NCI-H510A treated with DMSO at 0.1 percent for 48 hours (cell line): ENCODE measurements around the gene METTL26.
A peak's percentile ranks its signal among the peaks of the same experiment; 100 is the strongest.

ENCODE experiments used
- DNase-seq: peaks from one replicate; lab custom pipeline; 2025; lab: John Stamatoyannopoulos, UW

METTL26 gene

GRCh38 chr16:636206-637080 is at the start of gene METTL26:
TSS of gene METTL26 (minus strand) at chr16:636305. CDS start at chr16:636290, 15 bp downstream.
- DNase-seq: peak; percentile 69

- peak; percentile 64 for DNase-seq
Observed at GRCh38 chr16:684961-685696, 49.0 kb upstream of the METTL26 start.

GRCh38 chr16:684071-684794 is 48.1 kb upstream of the METTL26 start, which contains the start of gene JMJD8:
TSS of gene JMJD8 (minus strand) at chr16:684334. CDS start at chr16:684319, 15 bp downstream.
- DNase-seq: peak; percentile 78

GRCh38 chr16:683396-684070 is 47.4 kb upstream of the METTL26 start:
- no peak for DNase-seq

GRCh38 chr16:682493-683395 is 46.6 kb upstream of the METTL26 start:
- DNase-seq: no peak

GRCh38 chr16:681746-682427 is 45.8 kb upstream of the METTL26 start:
- DNase-seq: no peak

GRCh38 chr16:680967-681745 is 45.1 kb upstream of the METTL26 start:
- DNase-seq: no peak

- no peak for DNase-seq
Observed at GRCh38 chr16:680625-680945, 44.5 kb upstream of the METTL26 start.

GRCh38 chr16:679814-680624 is 43.9 kb upstream of the METTL26 start, which contains the start of gene STUB1:
TSS of gene STUB1 (plus strand) at chr16:680410. CDS start at chr16:680526, 116 bp downstream.
- DNase-seq: no peak

- no peak for DNase-seq
Observed at GRCh38 chr16:678858-679813, 43.0 kb upstream of the METTL26 start.

GRCh38 chr16:678209-678857 is 42.2 kb upstream of the METTL26 start:
- no peak for DNase-seq

- peak; percentile 36 for DNase-seq
Observed at GRCh38 chr16:677316-678190, 41.4 kb upstream of the METTL26 start.

GRCh38 chr16:676913-677312 is 40.8 kb upstream of the METTL26 start:
- peak; percentile 77 for DNase-seq

- no peak for DNase-seq
Observed at GRCh38 chr16:676565-676902, 40.4 kb upstream of the METTL26 start.

GRCh38 chr16:675884-676564 is 39.9 kb upstream of the METTL26 start:
- DNase-seq: no peak
